ENCODE measurements around the gene MCC.

DNA sequence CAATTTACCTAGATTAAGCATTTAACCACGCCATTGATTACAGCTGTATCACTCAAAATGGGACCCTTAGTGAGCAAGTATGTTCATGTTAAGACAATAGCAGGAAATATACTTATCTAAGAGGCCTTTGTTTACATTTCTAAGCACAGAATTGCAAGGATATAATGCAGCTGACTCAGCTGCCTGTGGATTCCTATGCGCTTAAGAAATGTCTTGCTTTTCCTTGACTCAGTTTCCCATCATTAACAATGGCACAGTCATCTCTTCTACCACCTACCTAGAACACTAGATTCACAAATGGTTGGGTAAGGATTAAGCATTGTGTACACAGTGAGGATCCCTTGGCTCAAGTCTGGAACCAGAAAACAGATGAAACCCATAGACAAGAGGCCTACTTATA, 217.2 kb downstream of the MCC start:
- TF ChIP-seq, protein P1, sequence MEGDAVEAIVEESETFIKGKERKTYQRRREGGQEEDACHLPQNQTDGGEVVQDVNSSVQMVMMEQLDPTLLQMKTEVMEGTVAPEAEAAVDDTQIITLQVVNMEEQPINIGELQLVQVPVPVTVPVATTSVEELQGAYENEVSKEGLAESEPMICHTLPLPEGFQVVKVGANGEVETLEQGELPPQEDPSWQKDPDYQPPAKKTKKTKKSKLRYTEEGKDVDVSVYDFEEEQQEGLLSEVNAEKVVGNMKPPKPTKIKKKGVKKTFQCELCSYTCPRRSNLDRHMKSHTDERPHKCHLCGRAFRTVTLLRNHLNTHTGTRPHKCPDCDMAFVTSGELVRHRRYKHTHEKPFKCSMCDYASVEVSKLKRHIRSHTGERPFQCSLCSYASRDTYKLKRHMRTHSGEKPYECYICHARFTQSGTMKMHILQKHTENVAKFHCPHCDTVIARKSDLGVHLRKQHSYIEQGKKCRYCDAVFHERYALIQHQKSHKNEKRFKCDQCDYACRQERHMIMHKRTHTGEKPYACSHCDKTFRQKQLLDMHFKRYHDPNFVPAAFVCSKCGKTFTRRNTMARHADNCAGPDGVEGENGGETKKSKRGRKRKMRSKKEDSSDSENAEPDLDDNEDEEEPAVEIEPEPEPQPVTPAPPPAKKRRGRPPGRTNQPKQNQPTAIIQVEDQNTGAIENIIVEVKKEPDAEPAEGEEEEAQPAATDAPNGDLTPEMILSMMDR (IDR thresholded peaks at IDR 0.05): no peak
- TF ChIP-seq POLR2A (IDR thresholded peaks at IDR 0.05): no peak
